ENCODE data around the gene CHD1L.
"Not testable (repeated sequence)": the region's sequence is repeated elsewhere in the genome, so short reads cannot be mapped to it uniquely, and the experiment has no call there.

DNA sequence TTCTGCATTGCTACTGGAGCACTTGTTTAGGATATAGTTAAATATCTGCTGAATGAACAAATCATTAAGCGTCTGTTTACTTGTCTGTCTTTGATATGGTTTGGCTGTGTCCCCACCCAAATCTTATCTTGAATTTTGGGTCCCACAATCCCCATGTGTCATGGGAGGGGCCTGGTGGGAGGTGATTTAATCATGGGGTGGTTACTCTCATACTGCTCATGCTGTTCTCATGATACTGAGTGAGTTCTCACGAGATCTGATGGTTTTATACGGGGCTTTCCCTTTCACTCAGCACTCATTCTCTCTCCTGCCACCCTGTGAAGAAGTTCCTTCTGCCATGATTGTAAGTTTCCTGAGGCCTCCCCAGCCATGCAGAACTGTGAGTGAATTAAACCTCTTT, 45.2 kb upstream of the CHD1L start:
- TF ChIP-seq POLR2A (IDR thresholded peaks at IDR 0.05), result not testable (repeated sequence)
- TF ChIP-seq, protein P1, sequence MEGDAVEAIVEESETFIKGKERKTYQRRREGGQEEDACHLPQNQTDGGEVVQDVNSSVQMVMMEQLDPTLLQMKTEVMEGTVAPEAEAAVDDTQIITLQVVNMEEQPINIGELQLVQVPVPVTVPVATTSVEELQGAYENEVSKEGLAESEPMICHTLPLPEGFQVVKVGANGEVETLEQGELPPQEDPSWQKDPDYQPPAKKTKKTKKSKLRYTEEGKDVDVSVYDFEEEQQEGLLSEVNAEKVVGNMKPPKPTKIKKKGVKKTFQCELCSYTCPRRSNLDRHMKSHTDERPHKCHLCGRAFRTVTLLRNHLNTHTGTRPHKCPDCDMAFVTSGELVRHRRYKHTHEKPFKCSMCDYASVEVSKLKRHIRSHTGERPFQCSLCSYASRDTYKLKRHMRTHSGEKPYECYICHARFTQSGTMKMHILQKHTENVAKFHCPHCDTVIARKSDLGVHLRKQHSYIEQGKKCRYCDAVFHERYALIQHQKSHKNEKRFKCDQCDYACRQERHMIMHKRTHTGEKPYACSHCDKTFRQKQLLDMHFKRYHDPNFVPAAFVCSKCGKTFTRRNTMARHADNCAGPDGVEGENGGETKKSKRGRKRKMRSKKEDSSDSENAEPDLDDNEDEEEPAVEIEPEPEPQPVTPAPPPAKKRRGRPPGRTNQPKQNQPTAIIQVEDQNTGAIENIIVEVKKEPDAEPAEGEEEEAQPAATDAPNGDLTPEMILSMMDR (IDR thresholded peaks at IDR 0.05), result not testable (repeated sequence)
